GM12872 (cell line): ENCODE data around the gene ACSS1.

Experiments
- TF ChIP-seq, protein P1 (sequence below): IDR thresholded peaks from 3 replicates; pipeline ENCODE4 v1.5.1; 2011; ENCODE audit warnings: low read depth, mild to moderate bottlenecking, low read length, moderate library complexity; ENCODE audit not compliant: insufficient read depth

The ACSS1 gene

DNA sequence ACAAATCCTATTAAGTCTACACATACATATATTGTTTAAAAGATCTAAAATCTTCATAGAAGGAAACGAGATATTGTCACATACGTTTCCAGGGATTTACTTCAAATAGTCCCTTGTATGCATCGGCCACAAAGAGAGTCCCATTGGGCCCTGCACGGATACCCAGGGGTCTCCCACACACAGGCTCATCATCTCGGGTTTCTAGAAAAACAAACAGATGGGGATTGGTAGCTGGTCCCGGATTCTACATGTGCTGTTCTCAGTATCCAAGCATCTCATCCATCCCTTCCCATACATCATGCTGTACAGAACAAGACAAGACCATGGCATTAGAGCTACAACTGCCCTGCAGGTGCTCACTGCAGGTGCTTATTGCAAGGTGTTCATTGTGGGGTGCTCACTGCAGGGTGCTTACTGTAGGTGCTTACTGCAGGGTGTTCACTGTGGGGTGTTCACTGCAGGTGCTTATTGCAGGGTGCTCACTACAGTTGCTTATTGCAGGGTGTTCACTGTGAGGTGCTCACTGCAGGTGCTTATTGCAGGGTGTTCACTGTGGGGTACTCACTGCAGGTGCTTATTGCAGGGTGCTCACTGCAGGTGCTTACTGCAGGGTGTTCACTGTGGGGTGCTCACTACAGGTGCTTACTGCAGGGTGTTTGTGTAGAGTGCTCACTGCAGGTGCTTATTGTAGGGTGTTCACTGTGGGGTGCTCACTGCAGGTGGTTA, 86.4 kb downstream of the ACSS1 start:
- TF ChIP-seq, protein P1, sequence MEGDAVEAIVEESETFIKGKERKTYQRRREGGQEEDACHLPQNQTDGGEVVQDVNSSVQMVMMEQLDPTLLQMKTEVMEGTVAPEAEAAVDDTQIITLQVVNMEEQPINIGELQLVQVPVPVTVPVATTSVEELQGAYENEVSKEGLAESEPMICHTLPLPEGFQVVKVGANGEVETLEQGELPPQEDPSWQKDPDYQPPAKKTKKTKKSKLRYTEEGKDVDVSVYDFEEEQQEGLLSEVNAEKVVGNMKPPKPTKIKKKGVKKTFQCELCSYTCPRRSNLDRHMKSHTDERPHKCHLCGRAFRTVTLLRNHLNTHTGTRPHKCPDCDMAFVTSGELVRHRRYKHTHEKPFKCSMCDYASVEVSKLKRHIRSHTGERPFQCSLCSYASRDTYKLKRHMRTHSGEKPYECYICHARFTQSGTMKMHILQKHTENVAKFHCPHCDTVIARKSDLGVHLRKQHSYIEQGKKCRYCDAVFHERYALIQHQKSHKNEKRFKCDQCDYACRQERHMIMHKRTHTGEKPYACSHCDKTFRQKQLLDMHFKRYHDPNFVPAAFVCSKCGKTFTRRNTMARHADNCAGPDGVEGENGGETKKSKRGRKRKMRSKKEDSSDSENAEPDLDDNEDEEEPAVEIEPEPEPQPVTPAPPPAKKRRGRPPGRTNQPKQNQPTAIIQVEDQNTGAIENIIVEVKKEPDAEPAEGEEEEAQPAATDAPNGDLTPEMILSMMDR = no peak

DNA sequence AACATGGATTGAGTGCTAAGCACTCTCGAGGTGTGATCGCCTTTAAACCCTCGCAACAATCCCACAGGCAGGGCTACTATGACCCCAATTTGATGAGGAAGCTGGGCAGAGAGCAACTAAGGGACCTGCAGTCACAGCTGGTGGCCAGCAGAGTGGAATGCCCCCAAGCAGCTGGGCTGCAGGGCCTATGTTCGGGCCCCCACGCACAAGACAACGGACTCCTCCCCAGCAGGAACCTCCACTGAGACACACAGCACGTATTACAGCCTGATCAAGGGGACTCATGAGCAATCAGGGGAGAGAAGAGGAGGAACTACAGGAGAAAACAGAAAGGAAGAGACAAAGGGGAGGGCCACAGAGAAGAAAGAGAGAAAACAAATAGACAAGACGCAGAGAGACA, 87.2 kb downstream of the ACSS1 start:
- TF ChIP-seq, protein P1 = peak; percentile 18; the same call in 1 of the 3 replicates

DNA sequence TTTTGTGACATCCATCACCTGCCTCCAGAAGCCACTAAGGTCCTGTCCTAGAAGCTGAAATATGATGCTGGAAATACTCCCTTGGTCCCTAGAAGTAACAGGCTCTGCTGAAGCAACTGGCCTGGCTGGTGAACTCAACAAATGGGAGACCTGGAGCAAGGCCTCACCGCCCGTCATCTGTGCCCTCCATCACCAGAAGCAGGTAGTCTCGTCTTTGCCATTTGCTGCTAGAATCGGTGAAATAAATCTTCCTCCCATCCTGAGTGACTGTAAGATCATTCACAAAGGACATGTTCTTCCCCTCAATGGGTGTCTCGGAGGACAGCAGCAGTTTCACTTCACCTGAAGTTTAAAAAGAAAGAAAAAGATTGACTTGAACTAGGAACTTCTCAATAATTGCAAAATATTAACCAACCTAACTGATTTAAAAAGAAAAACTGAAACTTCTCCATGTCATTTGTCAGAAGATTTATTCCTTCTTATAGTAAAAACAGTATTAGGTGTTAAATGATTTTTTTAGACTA, 87.8 kb downstream of the ACSS1 start:
- TF ChIP-seq, protein P1 = no peak

DNA sequence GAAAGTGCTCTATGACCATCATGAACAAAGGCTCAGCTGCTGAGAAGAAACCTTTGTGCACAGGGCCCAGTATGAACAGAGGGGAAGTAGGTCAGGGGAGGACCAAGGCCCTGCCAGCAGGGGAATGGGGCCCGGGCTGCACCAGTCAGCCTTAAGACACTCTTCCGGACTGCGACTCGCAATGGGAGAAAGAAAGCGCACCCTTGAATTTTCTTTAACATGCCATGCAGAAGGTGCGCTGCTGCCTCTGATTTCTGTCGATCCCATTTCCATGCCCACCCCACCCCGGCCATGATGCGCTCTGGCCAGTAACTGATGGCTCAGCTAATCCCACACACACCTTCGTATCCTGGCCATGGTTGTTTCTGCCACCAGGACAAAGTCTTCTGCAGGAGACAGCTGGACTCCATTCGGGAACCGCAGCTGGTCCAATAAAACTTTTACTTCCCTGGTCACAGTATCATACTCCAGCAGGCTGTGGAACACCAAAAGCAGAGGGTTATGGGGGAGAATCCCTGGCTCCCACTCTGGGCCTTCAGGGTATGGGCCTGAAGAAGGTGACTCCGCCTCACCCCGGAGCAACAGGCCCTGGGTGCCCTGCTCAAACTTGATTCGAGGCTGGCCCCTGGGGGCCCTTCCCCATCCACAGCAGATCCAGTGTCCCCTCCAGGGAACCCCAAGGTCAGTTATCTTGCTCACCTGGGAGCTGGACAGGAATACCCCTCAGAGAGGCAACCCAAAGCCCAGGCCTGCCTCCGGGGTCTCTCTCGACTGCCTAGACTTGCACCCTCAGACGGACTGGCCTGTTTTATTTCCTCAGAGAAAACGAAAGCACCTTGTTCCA, 88.5 kb downstream of the ACSS1 start:
- TF ChIP-seq, protein P1 = no peak

DNA sequence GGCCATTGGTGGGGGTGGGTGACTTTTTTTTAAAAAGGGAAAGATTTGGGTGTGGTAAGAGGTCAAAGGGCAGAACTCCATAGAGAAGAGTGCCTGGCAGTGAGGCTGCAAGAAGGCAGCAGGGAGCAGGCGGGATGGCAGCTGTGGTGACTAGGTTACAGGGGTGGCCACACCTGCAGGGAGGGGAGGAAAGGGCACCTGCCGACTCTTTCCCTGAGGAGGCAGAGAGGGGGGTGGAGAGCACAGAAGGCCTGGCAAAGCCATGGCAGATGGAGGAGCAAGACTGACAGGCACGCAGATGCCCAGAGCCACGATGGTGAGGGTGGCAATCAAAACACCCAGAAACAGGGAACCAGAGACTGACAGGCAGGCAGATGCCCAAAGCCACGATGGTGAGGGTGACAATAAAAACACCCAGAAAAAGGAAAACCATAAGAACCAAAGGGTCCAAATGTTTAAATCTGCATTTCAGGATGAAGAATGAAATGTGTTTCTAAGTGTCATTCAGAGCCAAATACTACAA, 89.6 kb downstream of the ACSS1 start:
- TF ChIP-seq, protein P1 = no peak

DNA sequence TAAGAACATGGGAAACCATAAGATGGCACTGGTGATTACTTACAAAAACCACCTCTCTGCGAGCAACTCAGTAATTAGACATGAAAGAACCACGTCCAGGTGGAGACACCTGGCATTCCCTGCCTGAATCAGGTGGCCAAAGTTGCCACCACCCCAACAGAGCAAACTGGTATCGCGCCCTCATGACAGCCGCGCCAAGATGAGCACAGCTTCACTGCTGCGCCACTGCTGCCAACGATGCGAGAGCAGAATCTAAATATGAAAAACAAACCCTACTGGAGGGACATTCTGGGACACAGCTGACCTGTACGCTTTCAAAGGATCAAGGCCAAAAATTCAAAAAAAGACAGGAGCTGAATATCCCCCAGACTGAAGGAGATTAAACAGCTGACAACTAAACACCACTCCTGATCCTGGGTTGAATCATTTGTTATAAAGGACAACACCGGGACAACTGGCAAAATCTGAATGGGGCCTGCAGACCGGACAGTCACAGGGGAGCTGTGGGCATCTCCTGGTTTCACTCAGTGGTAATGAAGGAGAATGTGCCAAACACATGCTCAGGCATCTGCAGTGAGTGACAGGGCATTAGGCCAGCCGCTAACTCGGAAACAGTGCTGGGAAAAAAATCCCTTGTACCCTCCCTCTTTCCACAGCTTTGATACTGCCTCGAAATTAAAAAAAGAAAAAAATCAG, 91.5 kb downstream of the ACSS1 start:
- TF ChIP-seq, protein P1 = no peak
